A375 (cell line): ENCODE measurements around the gene OSR1. TPM values are rescaled to one million over a fixed set of nuclear protein-coding genes. Genes with fewer than 3 reads are reported as not detected.

ENCODE experiments used
- small RNA-seq: library from RNA; depleted of rRNA; stranded (forward); fragments of <200 nt; gene quantifications from one replicate; pipeline ENCODE3, GENCODE V24; 2014
- total RNA-seq: library from RNA; depleted of rRNA; stranded (reverse); fragments of >200 nt; shearing (Covaris generic); gene quantifications from 2 replicates; pipeline ENCODE4 v1.2.3, GENCODE V29; 2014; rRNA removed

Gene OSR1
- not detected in 2 replicates for total RNA-seq

DNA sequence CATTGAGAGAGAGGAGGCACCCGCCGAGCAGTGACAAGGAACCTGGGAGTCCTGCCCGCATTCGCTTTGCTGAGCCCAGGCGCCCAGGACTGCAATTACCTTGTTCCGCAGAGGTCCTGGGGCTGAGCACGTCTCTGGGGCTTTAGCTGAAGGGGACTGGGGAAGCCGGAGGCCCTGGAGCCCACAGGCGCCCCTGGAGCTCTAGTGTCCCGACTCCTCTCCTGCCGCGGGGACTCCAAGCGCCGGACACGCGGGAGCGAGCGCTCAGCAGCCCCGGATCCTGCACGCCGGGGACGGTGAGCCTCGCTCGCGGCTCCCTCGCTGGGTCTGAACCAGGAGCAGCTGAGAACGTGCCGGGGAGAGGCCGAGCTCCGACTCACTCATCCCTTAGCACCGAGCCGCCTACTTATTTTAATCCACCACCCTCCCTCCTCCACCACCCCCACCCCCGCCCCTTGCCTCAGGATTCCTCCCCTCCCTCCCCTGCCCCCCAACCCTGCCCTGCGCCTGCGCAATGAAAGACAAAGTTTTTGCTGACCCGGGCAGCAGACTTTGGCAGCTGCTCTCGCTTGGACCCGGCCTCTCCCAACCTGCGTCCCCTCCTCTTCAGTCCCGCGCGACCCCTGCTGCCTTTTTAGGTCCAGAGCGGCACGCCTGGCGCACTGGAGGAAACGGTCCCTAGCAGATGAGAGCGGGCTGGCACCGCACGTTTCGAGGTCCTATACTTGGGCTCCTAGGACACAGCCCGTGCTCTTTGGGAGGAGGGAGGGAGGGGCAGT lies at the start of gene OSR1:
Gene OSR1 (minus strand): TSS at position 382 of the 779 bp plus-strand sequence. CDS start 4,818 bp downstream, outside the sequence.

Small RNA genes lying within 50 kb of the gene (small RNA-seq; reads per million reads assigned to genes)
- not detected for gene MIR4757
